ENCODE data around the gene PRRC2B.
A peak's percentile ranks its signal among the peaks of the same experiment; 100 is the strongest.
"Not testable (repeated sequence)": the region's sequence is repeated elsewhere in the genome, so short reads cannot be mapped to it uniquely, and the experiment has no call there.

PRRC2B gene

DNA sequence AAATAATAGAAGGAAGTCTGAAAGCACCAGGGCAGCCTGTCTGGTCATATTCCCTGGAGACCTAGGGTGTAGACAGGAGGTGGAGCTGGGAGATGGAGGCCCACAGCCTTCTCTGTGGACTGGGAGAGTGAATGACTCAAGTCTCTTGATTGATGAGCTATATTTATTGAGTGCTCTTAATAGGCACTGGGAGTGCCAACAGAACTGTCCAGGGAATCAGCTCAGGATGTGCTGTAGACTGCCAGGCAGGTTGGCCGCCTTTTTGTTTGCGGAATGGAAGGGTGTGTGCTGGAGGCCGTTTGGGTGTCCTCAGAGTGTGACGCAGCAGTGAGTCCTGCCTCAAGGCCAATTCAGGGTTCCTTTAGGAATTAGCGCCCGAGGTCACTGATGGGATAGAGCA, 75.5 kb downstream of the PRRC2B start:
- DNase-seq (ENCODE audit: low spot score) = no peak
- Mint-ChIP-seq H3K4me3 (no peak overlapping the region), H3K27ac (no peak overlapping the region), H3K9me3 (no peaks in the 10 kb centered on the region), H3K36me3 (ENCODE audit: low read depth) (peaks cover 75% of the 10 kb centered on the region), H3K4me1 (ENCODE audit: low read depth) (no peaks in the 10 kb centered on the region), H3K27me3 (ENCODE audit: low read depth) (no peaks in the 10 kb centered on the region)

DNA sequence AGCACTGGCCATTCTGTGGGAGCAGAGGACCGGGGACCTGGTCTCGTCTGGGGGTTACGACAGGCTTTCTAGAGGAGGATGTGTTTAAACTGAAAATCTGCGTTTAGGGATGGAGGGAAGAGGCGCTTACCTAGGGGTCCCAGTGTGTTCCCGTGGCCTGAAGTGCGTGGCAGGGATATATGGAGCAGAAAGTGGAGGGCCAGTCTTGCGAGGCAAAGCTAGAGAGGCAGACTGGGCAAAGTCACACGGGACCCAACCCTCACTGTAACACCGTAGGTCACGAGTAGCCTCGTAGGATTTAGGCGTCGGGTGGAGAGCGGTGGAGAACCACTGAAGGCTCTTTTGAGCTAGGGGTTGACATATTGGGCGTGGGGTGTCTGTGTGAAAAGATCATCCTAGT, 76.1 kb downstream of the PRRC2B start:
- no peaks in the 10 kb centered on the region for H3K27me3 Mint-ChIP-seq (ENCODE audit: low read depth)
- no peak overlapping the region for H3K4me3 Mint-ChIP-seq
- no peaks in the 10 kb centered on the region for H3K4me1 Mint-ChIP-seq (ENCODE audit: low read depth)
- H3K36me3 Mint-ChIP-seq (ENCODE audit: low read depth) = peaks cover 76% of the 10 kb centered on the region
- no peak overlapping the region for H3K27ac Mint-ChIP-seq
- no peaks in the 10 kb centered on the region for H3K9me3 Mint-ChIP-seq
- DNase-seq (ENCODE audit: low spot score) = no peak

DNA sequence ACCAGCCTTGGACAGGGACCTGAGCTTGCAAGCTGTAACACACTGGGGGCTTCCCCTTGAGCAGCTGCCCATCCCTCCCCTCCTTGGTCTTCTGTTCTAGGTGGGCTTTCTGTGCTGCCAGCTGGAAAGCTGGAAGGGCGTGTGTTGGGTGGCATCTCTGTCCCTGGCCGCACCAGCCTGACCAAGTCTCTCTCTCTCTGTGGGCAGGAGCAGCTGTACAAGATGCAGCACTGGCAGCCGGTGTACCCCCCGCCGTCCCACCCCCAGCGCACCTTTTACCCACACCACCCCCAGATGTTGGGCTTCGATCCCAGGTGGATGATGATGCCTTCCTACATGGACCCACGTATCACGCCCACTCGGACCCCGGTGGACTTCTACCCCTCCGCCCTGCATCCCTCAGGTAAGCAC, 76.7 kb downstream of the PRRC2B start:
- no peaks in the 10 kb centered on the region for H3K4me1 Mint-ChIP-seq (ENCODE audit: low read depth)
- H3K27ac Mint-ChIP-seq = no peak overlapping the region
- peaks cover 72% of the 10 kb centered on the region for H3K36me3 Mint-ChIP-seq (ENCODE audit: low read depth)
- no peak for DNase-seq (ENCODE audit: low spot score)
- no peaks in the 10 kb centered on the region for H3K9me3 Mint-ChIP-seq
- H3K4me3 Mint-ChIP-seq = no peak overlapping the region
- no peaks in the 10 kb centered on the region for H3K27me3 Mint-ChIP-seq (ENCODE audit: low read depth)

GRCh38 chr9:131472085-131472484, 78.2 kb downstream of the PRRC2B start:
- not testable (repeated sequence) for H3K9me3 Mint-ChIP-seq; H3K4me3 Mint-ChIP-seq; H3K27ac Mint-ChIP-seq; H3K27me3 Mint-ChIP-seq (ENCODE audit: low read depth); H3K4me1 Mint-ChIP-seq (ENCODE audit: low read depth); DNase-seq (ENCODE audit: low spot score)
- H3K36me3 Mint-ChIP-seq (ENCODE audit: low read depth) = peaks cover 65% of the 10 kb centered on the region

- H3K27ac Mint-ChIP-seq = no peak overlapping the region
- H3K36me3 Mint-ChIP-seq (ENCODE audit: low read depth) = peaks cover 62% of the 10 kb centered on the region
- no peak overlapping the region for H3K4me3 Mint-ChIP-seq
- no peak for DNase-seq (ENCODE audit: low spot score)
- no peaks in the 10 kb centered on the region for H3K9me3 Mint-ChIP-seq
- H3K4me1 Mint-ChIP-seq (ENCODE audit: low read depth) = no peaks in the 10 kb centered on the region
- no peaks in the 10 kb centered on the region for H3K27me3 Mint-ChIP-seq (ENCODE audit: low read depth)
These were observed 79.5 kb downstream of the PRRC2B start for GRCh38 chr9:131473198-131473885.

GRCh38 chr9:131473891-131474290, 80.0 kb downstream of the PRRC2B start:
- Mint-ChIP-seq H3K27me3 (ENCODE audit: low read depth) (no peaks in the 10 kb centered on the region), H3K4me1 (ENCODE audit: low read depth) (no peaks in the 10 kb centered on the region), H3K27ac (no peak overlapping the region), H3K4me3 (no peak overlapping the region), H3K9me3 (no peaks in the 10 kb centered on the region), H3K36me3 (ENCODE audit: low read depth) (peaks cover 64% of the 10 kb centered on the region)
- DNase-seq (ENCODE audit: low spot score) = no peak

DNA sequence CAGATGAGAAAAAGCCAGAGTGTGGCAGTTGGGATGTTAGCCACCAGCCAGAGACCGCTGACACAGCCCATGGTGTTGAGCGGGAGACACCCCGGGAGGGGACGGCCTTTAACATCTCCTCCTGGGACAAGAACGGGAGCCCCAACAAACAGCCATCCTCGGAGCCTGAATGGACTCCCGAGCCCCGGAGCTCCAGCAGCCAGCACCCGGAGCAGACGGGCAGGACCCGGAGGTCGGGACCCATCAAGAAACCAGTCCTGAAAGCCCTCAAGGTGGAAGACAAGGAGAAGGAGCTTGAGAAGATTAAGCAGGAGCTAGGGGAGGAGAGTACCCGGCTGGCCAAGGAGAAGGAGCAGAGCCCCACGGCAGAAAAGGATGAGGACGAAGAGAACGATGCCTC, 80.8 kb downstream of the PRRC2B start:
- no peak for DNase-seq (ENCODE audit: low spot score)
- Mint-ChIP-seq H3K4me1 (ENCODE audit: low read depth) (no peaks in the 10 kb centered on the region), H3K9me3 (no peaks in the 10 kb centered on the region), H3K27me3 (ENCODE audit: low read depth) (no peaks in the 10 kb centered on the region), H3K27ac (no peak overlapping the region), H3K4me3 (no peak overlapping the region), H3K36me3 (ENCODE audit: low read depth) (peaks cover 67% of the 10 kb centered on the region)

DNA sequence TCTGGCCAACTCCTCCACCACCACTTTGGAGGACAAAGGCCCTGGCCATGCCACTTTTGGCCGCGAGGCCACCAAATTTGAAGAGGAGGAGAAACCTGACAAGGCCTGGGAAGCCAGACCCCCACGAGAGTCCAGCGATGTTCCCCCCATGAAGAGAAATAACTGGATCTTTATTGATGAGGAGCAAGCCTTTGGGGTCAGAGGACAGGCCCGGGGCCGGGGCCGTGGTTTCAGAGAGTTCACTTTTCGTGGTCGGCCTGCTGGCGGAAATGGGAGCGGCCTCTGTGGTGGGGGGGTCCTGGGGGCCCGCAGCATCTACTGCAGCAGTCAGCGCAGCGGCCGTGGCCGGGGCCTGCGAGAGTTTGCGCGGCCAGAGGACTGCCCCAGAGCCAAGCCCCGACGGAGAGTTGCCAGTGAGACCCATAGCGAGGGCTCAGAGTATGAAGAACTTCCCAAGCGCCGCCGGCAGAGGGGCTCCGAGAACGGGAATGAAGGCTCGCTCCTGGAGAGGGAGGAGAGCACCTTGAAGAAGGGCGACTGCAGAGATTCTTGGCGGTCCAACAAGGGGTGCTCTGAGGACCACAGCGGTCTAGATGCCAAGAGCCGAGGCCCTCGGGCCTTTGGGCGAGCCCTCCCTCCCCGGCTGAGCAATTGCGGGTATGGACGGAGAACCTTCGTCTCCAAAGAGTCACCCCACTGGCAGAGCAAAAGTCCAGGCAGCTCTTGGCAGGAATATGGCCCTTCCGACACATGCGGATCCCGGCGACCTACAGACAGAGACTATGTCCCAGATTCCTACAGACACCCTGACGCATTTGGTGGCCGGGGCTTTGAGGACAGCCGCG, 81.4 kb downstream of the PRRC2B start:
- H3K9me3 Mint-ChIP-seq = no peaks in the 10 kb centered on the region
- H3K4me1 Mint-ChIP-seq (ENCODE audit: low read depth) = no peaks in the 10 kb centered on the region
- H3K36me3 Mint-ChIP-seq (ENCODE audit: low read depth) = peaks cover 66% of the 10 kb centered on the region
- H3K27me3 Mint-ChIP-seq (ENCODE audit: low read depth) = no peaks in the 10 kb centered on the region
- H3K4me3 Mint-ChIP-seq = no peak overlapping the region
- no peak overlapping the region for H3K27ac Mint-ChIP-seq
- no peak for DNase-seq (ENCODE audit: low spot score)

- H3K9me3 Mint-ChIP-seq = no peaks in the 10 kb centered on the region
- no peak overlapping the region for H3K4me3 Mint-ChIP-seq
- peaks cover 59% of the 10 kb centered on the region for H3K36me3 Mint-ChIP-seq (ENCODE audit: low read depth)
- no peak overlapping the region for H3K27ac Mint-ChIP-seq
- no peaks in the 10 kb centered on the region for H3K27me3 Mint-ChIP-seq (ENCODE audit: low read depth)
- no peak for DNase-seq (ENCODE audit: low spot score)
- H3K4me1 Mint-ChIP-seq (ENCODE audit: low read depth) = no peaks in the 10 kb centered on the region
These were observed 82.3 kb downstream of the PRRC2B start for GRCh38 chr9:131475956-131476776.

DNA sequence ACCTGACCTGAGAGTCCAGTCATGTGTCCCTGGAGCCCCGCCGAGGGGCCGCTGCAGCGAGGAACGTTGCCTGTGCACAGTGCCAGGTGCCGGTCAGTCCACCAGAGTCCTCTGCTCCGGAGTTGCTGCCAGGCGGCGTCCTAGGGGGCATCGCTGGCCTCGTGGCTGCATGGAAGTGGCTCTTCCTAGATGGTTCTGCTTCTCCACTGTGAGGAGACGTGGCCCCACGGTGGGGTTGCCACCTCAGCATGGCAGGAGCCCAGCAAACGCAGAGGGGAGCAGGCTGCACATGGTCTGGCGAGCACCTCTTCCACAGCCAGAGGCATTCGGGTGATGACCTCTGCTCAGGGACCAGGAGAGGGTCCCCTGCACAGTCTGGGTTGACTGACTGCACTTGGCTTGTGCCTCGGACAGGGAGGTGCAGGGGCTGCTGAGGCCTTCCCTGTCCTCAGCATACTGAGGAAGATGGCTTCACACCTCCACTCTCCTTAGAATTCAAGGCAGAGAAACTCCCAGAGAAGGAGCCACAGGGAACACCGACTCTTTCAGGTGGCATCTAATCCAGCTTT, 83.0 kb downstream of the PRRC2B start:
- Mint-ChIP-seq H3K36me3 (ENCODE audit: low read depth) (peaks cover 62% of the 10 kb centered on the region), H3K9me3 (no peaks in the 10 kb centered on the region), H3K4me3 (no peak overlapping the region)

GRCh38 chr9:131477367-131477766, 83.5 kb downstream of the PRRC2B start:
- no peak for DNase-seq (ENCODE audit: low spot score)
- Mint-ChIP-seq H3K9me3 (no peaks in the 10 kb centered on the region), H3K4me1 (ENCODE audit: low read depth) (no peaks in the 10 kb centered on the region), H3K27ac (no peak overlapping the region), H3K4me3 (no peak overlapping the region), H3K27me3 (ENCODE audit: low read depth) (no peaks in the 10 kb centered on the region), H3K36me3 (ENCODE audit: low read depth) (peaks cover 65% of the 10 kb centered on the region)

More for the DNA sequence above, 83.0 kb downstream of the PRRC2B start:
- H3K27ac Mint-ChIP-seq = no peak overlapping the region
- no peak for DNase-seq (ENCODE audit: low spot score)
- H3K4me1 Mint-ChIP-seq (ENCODE audit: low read depth) = no peaks in the 10 kb centered on the region
- H3K27me3 Mint-ChIP-seq (ENCODE audit: low read depth) = no peaks in the 10 kb centered on the region

DNA sequence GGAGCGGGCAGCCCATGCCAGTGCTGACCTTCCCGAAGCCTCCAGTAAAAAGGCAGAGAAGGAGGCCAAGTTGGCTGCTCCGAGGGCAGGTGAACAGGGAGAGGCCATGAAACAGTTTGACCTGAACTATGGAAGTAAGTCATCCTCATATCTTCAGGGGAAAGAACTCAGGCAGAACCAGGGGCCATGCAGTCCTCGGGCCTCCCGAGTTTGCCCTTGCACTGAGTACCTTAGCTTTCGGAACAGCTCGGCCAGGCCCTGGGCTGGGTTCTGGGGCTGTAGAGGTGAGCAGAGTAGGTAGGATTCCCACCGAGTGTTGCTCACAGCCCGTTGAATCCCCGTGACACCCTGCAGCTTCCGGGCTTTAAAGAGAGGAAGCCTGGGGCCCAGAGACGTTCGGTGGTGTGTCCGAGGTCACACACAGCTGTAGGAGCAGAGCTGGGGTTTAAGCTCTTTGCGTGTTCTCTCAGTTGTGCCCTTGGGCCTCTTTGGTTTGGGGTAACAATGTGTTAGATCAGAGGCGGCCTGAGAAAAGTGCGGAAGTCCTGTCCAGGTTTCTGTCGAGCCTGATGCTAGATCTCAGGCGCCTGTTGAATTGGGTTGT, 84.0 kb downstream of the PRRC2B start:
- no peak for DNase-seq (ENCODE audit: low spot score)
- Mint-ChIP-seq H3K27me3 (ENCODE audit: low read depth) (no peaks in the 10 kb centered on the region), H3K27ac (no peak overlapping the region), H3K4me1 (ENCODE audit: low read depth) (no peaks in the 10 kb centered on the region), H3K4me3 (no peak overlapping the region), H3K36me3 (ENCODE audit: low read depth) (peaks cover 67% of the 10 kb centered on the region), H3K9me3 (no peaks in the 10 kb centered on the region)

DNA sequence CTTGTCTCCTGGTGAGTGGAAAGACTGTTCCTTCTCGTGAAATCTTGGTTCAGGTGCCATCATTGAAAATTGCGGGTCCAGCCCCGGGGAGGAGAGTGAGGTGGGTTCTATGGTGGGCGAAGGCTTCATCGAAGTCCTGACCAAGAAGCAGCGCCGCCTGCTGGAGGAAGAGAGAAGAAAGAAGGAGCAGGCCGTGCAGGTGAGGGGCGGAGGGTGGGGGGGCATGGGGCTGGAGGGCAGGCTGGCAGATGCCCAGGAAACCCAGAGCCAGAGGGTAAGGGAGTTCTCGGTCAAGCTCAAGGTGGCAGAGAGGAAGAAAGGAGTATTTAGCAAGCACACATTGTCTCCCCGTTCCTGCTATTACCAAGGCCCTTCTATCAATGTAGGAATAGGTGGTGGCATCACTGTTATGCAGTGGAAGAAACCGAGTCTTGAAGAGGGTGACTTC, 84.6 kb downstream of the PRRC2B start:
- H3K9me3 Mint-ChIP-seq = no peaks in the 10 kb centered on the region
- H3K27me3 Mint-ChIP-seq (ENCODE audit: low read depth) = no peaks in the 10 kb centered on the region
- no peak overlapping the region for H3K27ac Mint-ChIP-seq
- no peak overlapping the region for H3K4me3 Mint-ChIP-seq
- no peaks in the 10 kb centered on the region for H3K4me1 Mint-ChIP-seq (ENCODE audit: low read depth)
- peaks cover 67% of the 10 kb centered on the region for H3K36me3 Mint-ChIP-seq (ENCODE audit: low read depth)
- peak; percentile 10 for DNase-seq (ENCODE audit: low spot score)
